Activated T-cell treated with anti-CD3 and anti-CD28 coated beads for 24 hours (primary cell): ENCODE results near the gene CNTN5.
"Not testable (repeated sequence)": the region's sequence is repeated elsewhere in the genome, so short reads cannot be mapped to it uniquely, and the experiment has no call there.

ENCODE experiments used
- DNase-seq: peaks from one replicate; pipeline ENCODE4 v3.0.0-alpha.2; 2020; ENCODE audit warnings: low read depth

CNTN5 gene

GRCh38 chr11:100214791-100215190 lies 1194.0 kb downstream of the CNTN5 start:
- DNase-seq, result no peak

- no peak for DNase-seq
Observed at GRCh38 chr11:100220801-100221200, 1200.1 kb downstream of the CNTN5 start.

GRCh38 chr11:100221791-100222190 lies 1201.0 kb downstream of the CNTN5 start:
- DNase-seq, result no peak

- no peak for DNase-seq
Observed at GRCh38 chr11:100224541-100225034, 1203.8 kb downstream of the CNTN5 start.

GRCh38 chr11:100229086-100229485 lies 1208.3 kb downstream of the CNTN5 start:
- DNase-seq, result no peak

- no peak for DNase-seq
Observed at GRCh38 chr11:100232006-100232405, 1211.3 kb downstream of the CNTN5 start.

- no peak for DNase-seq
Observed at GRCh38 chr11:100235085-100235484, 1214.3 kb downstream of the CNTN5 start.

GRCh38 chr11:100240025-100240539 lies 1219.3 kb downstream of the CNTN5 start:
- DNase-seq, result no peak

- DNase-seq, result no peak
Observed at GRCh38 chr11:100247704-100248103, 1227.0 kb downstream of the CNTN5 start.

- DNase-seq, result not testable (repeated sequence)
Observed at GRCh38 chr11:100257238-100257803, 1236.6 kb downstream of the CNTN5 start.

- no peak for DNase-seq
Observed at GRCh38 chr11:100269516-100269915, 1248.8 kb downstream of the CNTN5 start.

- no peak for DNase-seq
Observed at GRCh38 chr11:100273066-100273815, 1252.5 kb downstream of the CNTN5 start.

- not testable (repeated sequence) for DNase-seq
Observed at GRCh38 chr11:100274466-100274865, 1253.7 kb downstream of the CNTN5 start.

- DNase-seq, result no peak
Observed at GRCh38 chr11:100294748-100295147, 1274.0 kb downstream of the CNTN5 start.

- no peak for DNase-seq
Observed at GRCh38 chr11:100296051-100296679, 1275.4 kb downstream of the CNTN5 start.

GRCh38 chr11:100297516-100297915 lies 1276.8 kb downstream of the CNTN5 start:
- no peak for DNase-seq

GRCh38 chr11:100302824-100303223 lies 1282.1 kb downstream of the CNTN5 start:
- no peak for DNase-seq

GRCh38 chr11:100303897-100304296 lies 1283.1 kb downstream of the CNTN5 start:
- DNase-seq, result no peak

- DNase-seq, result no peak
Observed at GRCh38 chr11:100308202-100308601, 1287.5 kb downstream of the CNTN5 start.

GRCh38 chr11:100315946-100316345 lies 1295.2 kb downstream of the CNTN5 start:
- no peak for DNase-seq

GRCh38 chr11:100316952-100317351 lies 1296.2 kb downstream of the CNTN5 start:
- no peak for DNase-seq

- DNase-seq, result no peak
Observed at GRCh38 chr11:100319691-100320090, 1298.9 kb downstream of the CNTN5 start.
